HCT116 (cell line): ENCODE measurements around the gene LCE3D. TPM values are rescaled to one million over a fixed set of nuclear protein-coding genes. Genes with fewer than 3 reads are reported as not detected.

ENCODE experiments used
- ATAC-seq: fragments of 200-7000 bp; cut with Tn5 transposase; 2 replicates; pipeline ENCODE4 v1.9.1; 2020; ENCODE audit warnings: mild to moderate bottlenecking, moderate library complexity
- BruUV-seq: library from RNA; stranded (reverse); fragments of 400-500 nt; replicated peaks from 2 replicates; lab custom pipeline; 2021; lab: Mats Ljungman, UMichigan
- CTCF ChIA-PET: fragments of 300-600 bp; sonication (Branson Sonifier 250); formaldehyde crosslinking; loops from one replicate; lab custom pipeline; 2021; ENCODE audit warnings: antibody characterized with exemption; lab: Charles Lee
- POLR2A ChIA-PET: fragments of 300-600, 350-600 bp; sonication (Branson Sonifier 250); formaldehyde crosslinking; loops from one replicate; lab custom pipeline; 2021; ENCODE audit warnings: antibody characterized with exemption; lab: Charles Lee
- RAD21 ChIA-PET, 2 experiments: fragments of 300-600 bp; sonication (Branson Sonifier 250); formaldehyde crosslinking; loops; one replicate each; lab custom pipeline; 2023; ENCODE audit warnings: low total read pairs in 2 of 2; ENCODE audit not compliant: uncharacterized antibody in 2 of 2, unreplicated experiment in 2 of 2, low non-redundant PET in 1 of 2; lab: Charles Lee
- DNase-seq: peaks from one replicate; pipeline ENCODE4 v3.0.0-alpha.2; 2010; ENCODE audit warnings: low read depth, low spot score
- H2AFZ ChIP-seq: fragments of 200-600 bp; shearing (Covaris generic), sonication (generic); 2 replicates; pipeline ENCODE4 v1.6.1; 2017; ENCODE audit warnings: low read depth, mixed run types, mixed read lengths, antibody characterized with exemption, low read length; ENCODE audit not compliant: poor library complexity, severe bottlenecking
- H3K27ac ChIP-seq: 2 replicates; pipeline ENCODE4 v1.5.1; 2012; ENCODE audit warnings: low read depth, low read length
- H3K27me3 ChIP-seq: fragments of 200-600 bp; sonication (generic); 2 replicates; pipeline ENCODE4 v1.6.1; 2016; ENCODE audit warnings: mixed run types, low read length, mixed read lengths; ENCODE audit not compliant: insufficient read depth
- H3K36me3 ChIP-seq, 2 experiments: fragments of 200-500 bp in 1 of 2; fragments of 200-600 bp in 1 of 2; sonication (Bioruptor generic) in 1 of 2; sonication (generic) in 1 of 2; 2 replicates each; pipeline versions ENCODE4 v1.5.1 to v1.6.1; 2014 to 2016; ENCODE audit warnings: low read length in 2 of 2, inconsistent platforms in 1 of 2, mixed read lengths in 1 of 2, mixed run types in 1 of 2; ENCODE audit not compliant: insufficient read depth in 2 of 2, control insufficient read depth in 1 of 2
- H3K4me1 ChIP-seq, 2 experiments: fragments of 200-600 bp in 1 of 2; sonication (generic) in 1 of 2; 2 replicates each; pipeline versions ENCODE4 v1.5.1 to v1.6.1; 2012 to 2017; ENCODE audit warnings: low read length in 2 of 2, inconsistent platforms in 1 of 2, mild to moderate bottlenecking in 1 of 2, mixed read lengths in 1 of 2, mixed run types in 1 of 2, moderate library complexity in 1 of 2; ENCODE audit not compliant: insufficient read depth in 2 of 2, control insufficient read depth in 1 of 2
- H3K4me2 ChIP-seq: fragments of 200-600 bp; sonication (generic); 2 replicates; pipeline ENCODE4 v1.6.1; 2017; ENCODE audit warnings: mixed run types, low read length, mixed read lengths
- H3K4me3 ChIP-seq, 2 experiments: fragments of 200-600 bp in 1 of 2; sonication (generic) in 1 of 2; replicated peaks in 1 of 2; 2 replicates each; pipeline ENCODE4 v1.5.1; 2011 to 2016; ENCODE audit warnings: low read length in 2 of 2, control low read depth in 1 of 2, low read depth in 1 of 2, mild to moderate bottlenecking in 1 of 2, mixed read lengths in 1 of 2, mixed run types in 1 of 2
- H3K79me2 ChIP-seq: fragments of 200-600 bp; sonication (generic); 2 replicates; pipeline ENCODE4 v1.6.1; 2017; ENCODE audit warnings: mild to moderate bottlenecking, mixed run types, low read length, moderate library complexity, mixed read lengths; ENCODE audit not compliant: insufficient read depth
- H3K9ac ChIP-seq: fragments of 200-600 bp; sonication (generic); 2 replicates; pipeline ENCODE4 v1.6.1; 2016; ENCODE audit warnings: low read length, mixed read lengths
- H3K9me2 ChIP-seq: fragments of 200-600 bp; sonication (generic), shearing (Covaris generic); 2 replicates; pipeline ENCODE4 v1.6.1; 2017; ENCODE audit warnings: mixed run types, mild to moderate bottlenecking, moderate library complexity; ENCODE audit not compliant: insufficient read depth
- H3K9me3 ChIP-seq, 2 experiments: fragments of 200-500 bp in 1 of 2; fragments of 200-600 bp in 1 of 2; sonication (Bioruptor generic) in 1 of 2; sonication (generic) in 1 of 2; 2 replicates each; pipeline ENCODE4 v1.6.1; 2014 to 2017; ENCODE audit warnings: low read length in 2 of 2, mixed read lengths in 2 of 2, inconsistent platforms in 1 of 2, low read depth in 1 of 2, mild to moderate bottlenecking in 1 of 2, mixed run types in 1 of 2, moderate library complexity in 1 of 2; ENCODE audit not compliant: control insufficient read depth in 1 of 2, insufficient read depth in 1 of 2
- H4K20me1 ChIP-seq: fragments of 200-600 bp; sonication (generic), shearing (Covaris generic); 2 replicates; pipeline ENCODE4 v1.6.1; 2017; ENCODE audit warnings: mixed run types, mild to moderate bottlenecking, moderate library complexity; ENCODE audit not compliant: insufficient read depth
- CBX3 ChIP-seq: IDR thresholded peaks from 2 replicates; pipeline ENCODE4 v1.6.1; 2012; ENCODE audit warnings: low read depth
- CEBPB ChIP-seq: IDR thresholded peaks from 2 replicates; pipeline ENCODE4 v1.6.1; 2012; ENCODE audit warnings: low read depth
- ELF1 ChIP-seq: IDR thresholded peaks from 2 replicates; pipeline ENCODE4 v1.6.1; 2012; ENCODE audit warnings: low read depth, borderline replicate concordance
- JUND ChIP-seq: IDR thresholded peaks from 2 replicates; pipeline ENCODE4 v1.6.1; 2012
- RAD21 ChIP-seq: IDR thresholded peaks from 2 replicates; pipeline ENCODE4 v1.6.1; 2012; ENCODE audit warnings: low read depth, mild to moderate bottlenecking
- SP1 ChIP-seq: IDR thresholded peaks from 2 replicates; pipeline ENCODE4 v1.6.1; 2012; ENCODE audit warnings: low read depth
- TCF7L2 ChIP-seq: IDR thresholded peaks from 2 replicates; pipeline ENCODE4 v1.7.0; 2011; ENCODE audit warnings: borderline replicate concordance, inconsistent platforms; ENCODE audit not compliant: insufficient read depth, insufficient read length; ENCODE audit errors: extremely low read depth
- YY1 ChIP-seq: IDR thresholded peaks from 2 replicates; pipeline ENCODE4 v1.6.1; 2011; ENCODE audit warnings: low read length, low read depth, moderate library complexity, mild to moderate bottlenecking; ENCODE audit not compliant: insufficient replicate concordance; ENCODE audit errors: extremely low read depth
- ZFX ChIP-seq: fragments of 450-650 bp; IDR thresholded peaks from 2 replicates; pipeline ENCODE4 v1.6.1; 2017
- intact Hi-C: fragments of 100-400 bp; cut with micrococcal nuclease; formaldehyde crosslinking; loops from 2 replicates; pipeline ENCODE4 v1.10.0; 2022
- total RNA-seq: library from RNA; stranded (reverse); gene quantifications from one replicate; pipeline ENCODE4 v1.2.1, GENCODE V29; 2021; ENCODE audit not compliant: unreplicated experiment
- TF ChIP-seq, protein P1 (sequence below): IDR thresholded peaks from 2 replicates; pipeline ENCODE4 v1.6.1; 2012

The LCE3D gene
- total RNA-seq, 1 experiment from 2014 or later = not detected

DNA sequence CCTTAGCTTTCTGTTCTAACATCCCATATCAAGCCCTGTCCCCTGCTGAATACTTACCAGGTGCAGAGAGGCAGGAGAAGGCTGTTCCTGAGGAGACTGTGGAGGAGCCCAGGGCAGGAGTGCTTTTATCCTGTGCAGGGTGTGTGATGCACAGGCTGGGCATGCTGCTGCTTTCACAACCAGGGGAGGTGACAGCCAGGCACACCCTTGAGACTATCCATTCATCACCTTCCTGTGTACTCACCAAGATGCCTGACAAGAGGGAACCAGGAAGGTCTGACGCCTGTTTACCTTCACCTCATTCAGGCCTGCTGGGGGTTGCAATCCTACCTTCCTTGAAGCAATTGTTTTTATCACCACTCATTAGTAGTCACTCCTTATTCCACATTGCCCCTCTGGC, 13.6 kb downstream of the LCE3D start, which contains the start of gene LCE3E:
LCE3E (minus strand) TSS at position 100 of the 400 bp plus-strand sequence. CDS start 572 bp downstream, outside the sequence.
- Histone ChIP-seq H3K9me3 (no peaks in the 10 kb centered on the region), H3K4me3 (no peak within 1 kb of the TSS)
- DNase-seq = no peak

DNA sequence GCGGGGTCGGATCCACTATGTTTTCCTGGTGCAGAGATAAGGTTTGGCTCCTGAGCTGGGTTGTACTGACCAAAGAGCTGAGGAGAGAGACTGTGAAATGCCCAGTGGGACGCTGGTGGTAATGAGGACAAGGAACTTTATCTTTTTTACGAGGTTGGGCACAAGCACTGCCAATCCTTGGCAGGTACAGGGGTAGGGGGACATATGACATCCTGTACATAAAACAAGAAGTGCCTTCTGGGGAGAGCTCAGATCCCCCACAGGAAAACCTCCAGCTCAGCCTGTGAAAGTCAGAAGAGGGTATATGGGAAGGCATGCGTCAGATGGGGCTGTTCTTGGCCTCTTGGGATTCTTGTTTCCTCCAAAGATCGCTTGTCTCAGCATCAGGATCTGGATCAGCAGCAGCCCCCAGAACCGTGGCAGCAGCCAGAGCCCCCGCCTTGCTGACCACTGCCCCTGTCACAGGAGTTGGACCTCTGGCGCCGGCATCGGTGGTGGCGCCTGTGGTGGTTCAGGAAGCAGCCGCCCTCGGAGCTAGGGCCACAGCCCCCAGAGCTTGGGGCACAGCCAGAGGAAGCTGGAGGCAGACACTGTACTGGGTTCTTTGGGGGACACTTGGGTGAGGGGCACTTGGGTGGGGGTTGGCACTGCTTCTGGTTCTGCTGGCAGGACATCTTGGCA, 14.6 kb downstream of the LCE3D start:
- intact Hi-C loops = no loop called here
- no TSS peak for BruUV-seq
- H2AFZ ChIP-seq = no peak overlapping the region
- H4K20me1 ChIP-seq = no peaks in the 10 kb centered on the region
- H3K9me3 ChIP-seq = no peaks in the 10 kb centered on the region
- DNase-seq (no peak), ATAC-seq (no peak)
- H3K4me3 ChIP-seq = no peak overlapping the region
- TF ChIP-seq TCF7L2 = no peak
- no peak for TF ChIP-seq RAD21
- TF ChIP-seq CEBPB = no peak
- TF ChIP-seq ZFX = no peak
- no peak for TF ChIP-seq SP1
- no peak for TF ChIP-seq ELF1
- no peak for TF ChIP-seq YY1
- no peak overlapping the region for H3K4me2 ChIP-seq
- H3K36me3 ChIP-seq = no peaks in the 10 kb centered on the region
- no peaks in the 10 kb centered on the region for H3K79me2 ChIP-seq
- no peaks in the 10 kb centered on the region for H3K9me2 ChIP-seq
- POLR2A ChIA-PET = no interaction called here
- CTCF ChIA-PET = no interaction called here
- no peak overlapping the region for H3K9ac ChIP-seq
- H3K27ac ChIP-seq = no peak overlapping the region
- RAD21 ChIA-PET = no interaction called here
- no peaks in the 10 kb centered on the region for H3K4me1 ChIP-seq
- H3K27me3 ChIP-seq = peaks cover 5% of the 10 kb centered on the region

More for the DNA sequence above, 13.6 kb downstream of the LCE3D start, which contains the start of gene LCE3E:
- intact Hi-C loops = no loop called here
- Histone ChIP-seq H3K4me2 (no peak within 1 kb of the TSS), H4K20me1 (no peaks in the 10 kb centered on the region), H3K4me1 (no peaks in the 10 kb centered on the region), H3K79me2 (no peaks in the 10 kb centered on the region), H2AFZ (no peak within 1 kb of the TSS), H3K36me3 (no peaks in the 10 kb centered on the region), H3K27ac (no peak within 1 kb of the TSS), H3K9me2 (no peaks in the 10 kb centered on the region), H3K9ac (no peak within 1 kb of the TSS), H3K27me3 (peaks cover 5% of the 10 kb centered on the region)
- TF ChIP-seq CBX3 = no peak
- no peak for TF ChIP-seq JUND
- TF ChIP-seq, protein P1, sequence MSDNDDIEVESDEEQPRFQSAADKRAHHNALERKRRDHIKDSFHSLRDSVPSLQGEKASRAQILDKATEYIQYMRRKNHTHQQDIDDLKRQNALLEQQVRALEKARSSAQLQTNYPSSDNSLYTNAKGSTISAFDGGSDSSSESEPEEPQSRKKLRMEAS = no peak
- no peak for ATAC-seq
- ChIA-PET RAD21 (no interaction called here), POLR2A (no interaction called here), CTCF (no interaction called here)
- BruUV-seq = no TSS peak
